SKM-1 (cell line): ENCODE data around the gene SNX20.

Experiments
- DNase-seq: peaks from one replicate; lab custom pipeline; 2025; ENCODE audit not compliant: unreplicated experiment; lab: John Stamatoyannopoulos, UW

The SNX20 gene, protein sequence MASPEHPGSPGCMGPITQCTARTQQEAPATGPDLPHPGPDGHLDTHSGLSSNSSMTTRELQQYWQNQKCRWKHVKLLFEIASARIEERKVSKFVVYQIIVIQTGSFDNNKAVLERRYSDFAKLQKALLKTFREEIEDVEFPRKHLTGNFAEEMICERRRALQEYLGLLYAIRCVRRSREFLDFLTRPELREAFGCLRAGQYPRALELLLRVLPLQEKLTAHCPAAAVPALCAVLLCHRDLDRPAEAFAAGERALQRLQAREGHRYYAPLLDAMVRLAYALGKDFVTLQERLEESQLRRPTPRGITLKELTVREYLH

DNA sequence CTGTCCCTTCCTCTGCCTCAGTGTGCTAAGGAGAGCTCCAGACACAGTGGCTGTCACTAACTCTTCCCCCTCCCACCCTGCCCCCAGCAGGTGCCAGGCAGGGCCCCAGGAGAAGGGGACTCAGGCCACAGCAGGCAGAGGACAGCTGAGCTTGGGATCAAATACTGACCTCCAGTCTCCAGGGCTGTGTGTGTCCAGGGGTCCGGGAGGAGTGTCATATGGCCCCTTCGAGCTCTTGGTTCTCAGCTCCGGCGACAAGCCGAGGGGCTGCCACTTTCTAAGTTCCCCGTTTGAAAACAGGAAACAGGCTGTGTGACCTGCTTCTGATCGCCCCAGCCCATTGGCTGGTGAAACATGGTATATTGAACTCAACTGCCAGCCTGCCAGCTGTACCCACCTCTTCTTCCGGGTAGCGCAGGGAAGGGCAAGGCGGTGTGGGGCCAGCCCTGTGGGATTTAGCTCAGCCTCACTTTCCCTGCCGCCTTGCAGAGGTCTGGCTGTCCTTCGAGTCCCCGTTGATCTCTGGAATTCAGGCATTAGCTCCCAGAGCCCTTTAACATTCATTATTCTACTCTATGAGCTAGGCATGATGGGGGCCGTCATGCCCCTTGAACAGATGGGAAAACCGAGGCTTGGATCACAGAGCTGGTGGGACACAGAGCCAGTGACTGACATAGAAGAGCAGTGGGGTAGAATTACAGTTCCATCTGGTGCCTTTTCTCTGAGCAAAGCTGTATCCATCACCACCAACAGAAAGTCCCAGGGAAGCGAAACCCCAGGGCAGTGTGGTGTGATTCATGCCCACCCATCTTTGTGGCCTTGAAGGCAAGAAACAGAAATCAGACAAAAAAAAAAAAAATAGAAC lies at the start of gene SNX20:
TSS of gene SNX20 (minus strand) at position 292 of the 865 bp plus-strand sequence. CDS start 3,786 bp downstream, outside the sequence.
- no peak for DNase-seq

- DNase-seq: no peak
These were observed 43.2 kb upstream of the SNX20 start for GRCh38 chr16:50724306-50724705.

- no peak for DNase-seq
These were observed 41.8 kb upstream of the SNX20 start for GRCh38 chr16:50722960-50723359.

DNA sequence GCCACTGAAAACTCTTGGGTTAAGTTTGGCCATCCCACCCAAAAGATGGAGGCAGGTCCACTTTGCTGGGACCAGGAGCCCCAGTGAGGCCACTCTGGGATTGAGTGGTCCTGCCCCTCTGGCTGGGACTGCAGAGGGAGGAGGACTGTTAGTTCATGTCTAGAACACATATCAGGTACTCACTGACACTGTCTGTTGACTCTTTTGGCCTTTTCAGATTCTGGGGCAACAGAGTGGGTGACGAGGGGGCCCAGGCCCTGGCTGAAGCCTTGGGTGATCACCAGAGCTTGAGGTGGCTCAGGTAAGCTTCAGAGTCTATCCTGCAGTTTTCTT lies 41.3 kb upstream of the SNX20 start:
- DNase-seq: no peak

DNA sequence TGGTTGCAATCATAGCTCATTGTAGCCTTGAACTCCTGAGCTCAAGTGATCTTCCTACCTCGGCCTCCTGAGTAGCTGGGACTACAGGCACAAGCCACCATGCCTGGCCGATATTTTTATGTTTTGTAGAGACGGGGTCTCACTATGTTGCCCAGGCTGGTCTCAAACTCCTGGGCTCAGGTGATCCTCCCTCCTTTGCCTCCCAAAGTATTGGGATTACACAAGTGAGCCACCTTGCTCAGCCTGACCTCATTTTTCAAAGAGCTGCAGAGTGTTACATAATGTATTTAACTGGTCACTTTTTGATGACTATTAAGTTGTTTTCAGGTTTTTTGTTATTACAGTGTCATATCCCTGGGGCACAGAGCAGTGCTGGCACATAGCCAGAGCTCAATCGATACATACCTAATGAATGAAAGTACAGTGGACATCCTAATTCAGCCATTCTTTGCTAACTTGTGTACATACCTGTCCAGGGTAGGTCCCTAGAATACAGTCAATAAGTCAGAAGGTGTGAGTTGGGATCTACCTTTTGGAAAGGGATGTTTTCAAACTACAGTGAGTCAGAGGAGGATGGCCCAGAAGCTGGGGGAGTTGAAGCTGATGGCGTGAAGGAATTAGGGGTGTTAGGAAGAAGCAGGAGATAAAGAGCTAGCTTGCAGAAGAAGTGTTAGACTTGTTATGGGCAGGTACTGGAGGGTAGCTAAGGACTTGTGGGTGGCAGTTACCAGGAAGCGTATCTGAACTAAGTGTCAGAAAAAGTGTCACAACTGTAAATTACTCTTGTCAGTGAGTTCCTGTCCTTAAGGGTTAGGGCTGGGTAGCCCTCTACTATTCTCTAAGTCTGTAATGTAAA lies 40.7 kb upstream of the SNX20 start:
- DNase-seq: no peak

DNA sequence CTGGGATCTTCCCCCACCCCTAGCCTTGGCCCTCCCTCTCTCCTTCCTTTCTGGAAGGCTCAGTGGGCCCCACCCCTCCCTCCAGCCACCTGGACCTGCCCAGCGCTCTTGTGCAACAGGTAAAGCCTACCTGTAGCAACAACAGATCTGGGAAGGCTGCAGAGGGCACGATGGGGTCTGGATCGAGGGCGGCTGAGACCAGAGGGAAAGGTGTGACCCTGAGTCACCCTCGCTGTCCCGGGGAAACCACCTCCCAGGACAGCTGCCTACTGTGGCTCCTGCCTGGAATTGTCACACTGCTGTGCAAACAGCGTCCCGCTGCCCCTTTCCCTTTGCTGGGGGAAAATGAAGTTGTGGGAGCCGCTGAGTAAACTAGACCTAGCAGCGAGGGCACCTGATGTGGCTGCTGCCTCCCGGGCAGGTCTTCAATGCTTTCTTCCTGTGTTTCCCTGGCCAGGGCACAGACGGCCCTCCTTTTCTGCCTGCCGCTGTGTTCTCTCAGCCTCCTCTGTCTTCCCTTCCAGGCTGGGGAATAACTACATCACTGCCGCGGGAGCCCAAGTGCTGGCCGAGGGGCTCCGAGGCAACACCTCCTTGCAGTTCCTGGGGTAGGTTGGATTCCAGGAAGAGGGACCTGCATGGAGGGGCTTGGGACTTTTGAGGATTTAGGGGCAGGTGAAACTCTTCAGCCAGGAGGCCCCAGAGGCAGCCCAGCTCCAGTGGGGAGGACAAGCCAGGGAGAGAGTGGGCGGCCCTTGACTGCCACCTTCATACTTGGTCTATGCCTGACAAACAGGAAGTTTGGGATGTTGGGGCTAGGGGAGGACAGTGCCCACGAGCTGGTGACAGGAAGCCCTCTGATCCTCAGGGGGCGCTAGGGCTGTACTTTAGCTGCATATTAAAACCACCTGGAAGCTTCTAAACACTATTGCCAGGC lies 38.6 kb upstream of the SNX20 start:
- DNase-seq: no peak

DNA sequence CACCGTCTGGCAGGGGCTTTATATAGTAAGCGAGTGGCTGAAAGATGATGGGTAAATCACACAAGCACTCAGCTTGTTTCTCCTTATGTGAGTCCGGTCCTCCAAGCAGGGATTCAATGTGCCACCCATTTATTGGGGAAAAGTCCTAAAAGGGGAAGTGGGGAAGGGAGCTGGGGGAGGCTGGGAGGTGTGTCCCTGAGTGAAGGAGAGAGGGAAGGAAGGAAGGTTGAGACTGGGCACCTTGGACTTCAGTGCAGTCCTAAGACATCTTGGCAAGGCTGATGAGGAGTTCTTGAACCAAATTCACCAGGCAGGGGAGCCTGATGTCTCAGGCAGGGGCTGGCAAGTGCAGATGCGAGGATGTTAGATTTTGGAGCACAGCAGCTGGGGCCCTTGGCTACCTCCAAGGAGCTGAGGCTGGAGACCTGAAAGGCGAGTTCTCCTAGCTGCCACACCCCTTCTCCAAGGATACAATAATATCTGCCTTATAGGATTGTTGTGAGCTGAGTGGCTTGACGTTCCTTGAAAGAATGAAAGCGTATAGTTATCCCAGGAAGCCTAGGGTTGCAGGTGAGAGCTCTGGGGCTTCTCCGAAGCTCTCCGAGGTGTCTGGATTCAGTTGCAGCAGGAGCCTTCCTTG lies 37.8 kb upstream of the SNX20 start:
- no peak for DNase-seq

DNA sequence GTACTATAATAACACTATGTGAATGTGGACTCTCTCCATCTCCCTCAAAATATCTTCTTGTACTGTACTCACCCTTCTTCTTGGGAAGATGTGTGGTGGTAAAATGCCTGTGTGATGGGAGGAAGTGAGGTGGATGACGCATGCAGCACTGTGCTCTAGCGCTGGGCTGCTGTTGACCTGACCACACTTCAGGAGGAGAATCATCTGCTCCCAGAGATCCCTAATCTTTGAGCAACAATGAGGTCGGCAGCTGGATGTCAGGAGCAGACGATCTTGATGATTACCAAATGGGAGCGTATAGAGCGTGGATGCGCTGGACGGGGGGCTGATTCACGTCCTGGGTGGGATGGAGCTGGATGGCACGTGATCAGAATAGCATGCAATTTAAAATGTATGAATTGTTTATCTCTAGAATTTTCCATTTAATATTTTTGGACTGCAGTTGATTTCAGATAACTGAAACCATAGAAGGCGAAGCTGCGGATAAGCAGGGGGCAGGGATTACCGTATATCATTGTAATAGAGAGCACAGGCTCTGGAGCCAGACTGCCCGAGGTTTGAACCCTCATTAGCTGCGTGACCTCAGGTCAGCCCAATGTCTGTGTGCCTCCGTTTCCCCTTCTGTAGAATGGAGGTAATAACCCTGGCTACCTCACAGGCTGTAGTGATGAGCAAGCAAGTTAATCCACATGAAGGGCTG lies 37.1 kb upstream of the SNX20 start:
- no peak for DNase-seq

- no peak for DNase-seq
These were observed 36.4 kb upstream of the SNX20 start for GRCh38 chr16:50717494-50717893.

- no peak for DNase-seq
These were observed 36.0 kb upstream of the SNX20 start for GRCh38 chr16:50717091-50717490.

DNA sequence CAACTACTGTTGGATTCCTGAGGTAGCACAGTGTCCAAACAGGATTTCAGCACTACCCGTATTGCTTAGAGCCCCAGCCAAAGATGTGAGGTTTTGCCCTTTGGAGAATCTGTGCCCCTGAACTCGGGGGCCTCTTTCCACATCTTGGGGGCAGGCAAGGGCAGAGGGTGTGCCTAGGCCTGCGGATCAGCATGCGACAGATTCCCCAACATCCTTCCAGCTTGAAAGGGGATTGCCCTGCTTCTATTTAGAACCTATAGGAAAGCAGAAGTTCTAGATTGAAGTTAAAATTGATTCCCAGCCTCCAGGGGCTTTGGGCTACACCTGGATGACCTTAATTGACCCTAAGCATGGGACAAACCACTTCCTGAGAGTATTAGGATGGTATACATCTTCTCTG lies 31.8 kb upstream of the SNX20 start:
- no peak for DNase-seq

DNA sequence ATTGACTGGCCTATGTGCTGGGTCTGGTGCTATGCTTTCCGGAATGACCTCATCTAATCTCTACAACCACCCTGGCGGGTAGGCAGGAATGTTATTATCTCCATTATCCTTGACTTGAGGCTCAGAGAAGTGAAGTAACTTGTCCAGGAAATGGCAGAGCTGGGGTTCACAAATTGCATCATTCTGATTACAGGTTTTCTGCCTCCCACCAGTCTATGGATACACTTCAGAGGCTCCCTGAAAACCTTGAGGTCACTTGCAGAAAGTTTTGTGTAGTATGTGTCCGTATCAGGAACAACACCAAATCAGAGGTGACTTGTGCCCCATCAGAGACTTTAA lies 31.4 kb upstream of the SNX20 start:
- DNase-seq: no peak

- no peak for DNase-seq
These were observed 30.9 kb upstream of the SNX20 start for GRCh38 chr16:50711862-50712559.

- no peak for DNase-seq
These were observed 29.9 kb upstream of the SNX20 start for GRCh38 chr16:50711040-50711439.

DNA sequence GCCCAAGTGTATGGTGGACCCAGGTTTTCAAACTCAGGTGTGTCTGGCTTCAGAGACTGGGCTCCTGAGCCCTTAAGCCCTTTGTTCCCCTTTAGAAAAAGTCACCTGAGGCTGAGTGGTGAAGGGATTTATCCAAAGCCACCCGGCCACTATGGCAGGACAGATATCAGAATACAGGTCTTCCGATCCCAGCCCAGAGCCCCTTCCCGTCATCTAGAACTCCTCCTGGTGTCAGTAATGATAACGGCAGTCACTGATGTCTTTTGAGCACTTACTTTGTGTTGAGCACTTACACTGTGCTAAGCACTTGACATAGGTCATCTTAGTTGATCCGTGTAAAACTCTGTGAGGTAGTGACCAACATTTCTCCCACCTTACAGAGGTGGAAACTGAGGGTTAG lies 28.9 kb upstream of the SNX20 start:
- no peak for DNase-seq

- DNase-seq: peak; percentile 86
These were observed 28.1 kb upstream of the SNX20 start for GRCh38 chr16:50709061-50709684.

- no peak for DNase-seq
These were observed 27.4 kb upstream of the SNX20 start for GRCh38 chr16:50708373-50709060.

- no peak for DNase-seq
These were observed 25.1 kb upstream of the SNX20 start for GRCh38 chr16:50706250-50706649.
